RKO (cell line): ENCODE data around the gene ADAMTS2.
"Not testable (repeated sequence)": the region's sequence is repeated elsewhere in the genome, so short reads cannot be mapped to it uniquely, and the experiment has no call there.

ENCODE experiments used
- DNase-seq: peaks from one replicate; pipeline ENCODE4 v3.0.0-alpha.2; 2016; ENCODE audit warnings: low spot score

ADAMTS2 gene

DNA sequence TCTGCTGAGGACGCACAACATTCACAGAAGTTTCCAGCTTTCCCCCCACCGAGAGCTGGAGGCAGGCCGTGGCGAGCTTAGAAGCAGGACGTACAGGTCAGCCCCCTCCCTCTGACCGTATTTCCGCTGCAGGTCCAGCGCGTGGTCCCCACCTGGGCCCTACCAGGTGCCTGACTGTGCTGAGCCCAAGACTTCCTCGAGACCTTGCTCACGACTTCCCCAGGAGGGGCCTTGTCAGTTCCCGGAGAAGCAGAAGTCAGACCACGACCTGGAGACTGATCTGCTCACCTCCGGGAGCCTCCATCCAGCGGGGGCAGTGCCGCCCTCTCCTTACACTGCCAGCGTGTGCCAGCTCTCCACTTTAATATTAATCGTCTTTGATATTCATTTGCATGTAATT, 128.9 kb downstream of the ADAMTS2 start:
- DNase-seq, result not testable (repeated sequence)

DNA sequence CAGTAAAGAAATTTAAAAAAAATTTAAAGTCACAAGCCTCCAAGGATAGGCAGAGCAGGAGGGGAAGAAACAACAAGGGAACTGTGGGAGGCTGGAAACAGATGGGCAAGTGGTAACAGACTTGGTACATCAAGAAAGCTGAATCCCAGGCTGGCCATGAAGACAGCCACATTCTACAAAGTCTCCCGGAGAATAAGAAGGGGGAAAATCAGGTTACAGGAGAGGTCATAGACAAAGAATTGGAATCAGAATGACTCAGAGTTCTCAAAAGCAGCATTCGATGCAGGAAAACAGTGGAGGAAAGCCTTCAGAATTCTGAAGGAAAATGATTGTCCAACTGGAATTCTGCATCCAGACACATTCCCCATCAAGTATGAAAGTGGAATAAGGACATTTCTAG, 129.7 kb downstream of the ADAMTS2 start:
- no peak for DNase-seq

DNA sequence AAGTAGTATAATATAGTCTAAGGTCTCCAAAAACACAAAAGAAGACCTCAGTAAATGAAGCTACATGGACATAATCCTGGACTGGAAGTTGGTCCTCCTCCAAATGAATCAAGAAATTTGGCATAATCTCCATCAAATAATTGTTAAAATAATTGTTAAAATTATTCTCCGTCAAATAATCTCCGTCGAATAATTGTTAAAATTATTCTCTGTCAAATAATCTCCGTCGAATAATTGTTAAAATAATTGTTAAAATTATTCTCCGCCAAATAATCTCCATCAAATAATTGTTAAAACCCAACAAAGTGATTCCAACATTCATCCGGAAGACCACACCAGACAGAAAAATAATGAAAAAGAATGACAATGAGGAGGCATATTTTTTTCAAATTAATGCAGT, 130.6 kb downstream of the ADAMTS2 start:
- no peak for DNase-seq

GRCh38 chr5:179212870-179213269, 132.4 kb downstream of the ADAMTS2 start:
- DNase-seq, result no peak

DNA sequence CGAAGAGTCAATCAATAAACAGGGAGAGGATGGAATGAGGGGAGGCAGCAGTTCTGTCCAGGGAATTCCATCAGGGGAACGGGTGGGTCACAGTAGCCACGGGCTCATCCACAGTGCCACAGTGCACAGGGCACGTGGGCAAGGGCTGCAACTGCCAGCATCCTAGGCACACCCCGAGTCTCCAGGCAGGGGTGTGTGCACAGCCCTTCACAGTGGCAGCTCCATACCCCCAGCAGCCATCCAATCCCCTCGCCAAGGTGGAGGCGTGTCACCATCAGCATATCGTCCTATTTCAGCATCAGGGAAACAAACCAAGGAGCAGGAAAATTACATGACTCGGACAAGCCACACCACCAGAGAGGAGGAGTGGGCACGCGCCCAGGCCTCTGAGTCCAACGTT, 133.6 kb downstream of the ADAMTS2 start:
- DNase-seq, result no peak

- no peak for DNase-seq
These were observed 134.2 kb downstream of the ADAMTS2 start for GRCh38 chr5:179211068-179211467.

DNA sequence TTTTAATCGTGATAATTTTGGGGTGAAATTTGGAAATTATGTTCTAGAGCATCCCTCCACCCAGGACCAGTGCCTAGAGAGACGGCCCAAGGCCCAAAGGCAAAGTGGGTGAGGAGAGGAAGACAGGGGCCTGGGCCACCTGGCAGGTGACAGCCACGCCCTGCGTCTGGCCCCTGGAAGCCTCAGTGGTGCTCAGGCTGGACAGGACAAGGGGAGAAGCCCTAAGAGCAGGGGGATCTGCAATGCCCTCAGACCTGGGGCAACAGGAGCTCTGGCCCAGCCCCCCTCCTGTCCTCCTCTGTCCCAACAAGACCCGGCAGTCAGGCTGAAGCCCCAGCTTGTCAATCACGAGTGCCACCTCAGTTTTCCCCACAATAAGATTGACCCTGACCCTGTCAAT, 134.8 kb downstream of the ADAMTS2 start:
- DNase-seq, result no peak

DNA sequence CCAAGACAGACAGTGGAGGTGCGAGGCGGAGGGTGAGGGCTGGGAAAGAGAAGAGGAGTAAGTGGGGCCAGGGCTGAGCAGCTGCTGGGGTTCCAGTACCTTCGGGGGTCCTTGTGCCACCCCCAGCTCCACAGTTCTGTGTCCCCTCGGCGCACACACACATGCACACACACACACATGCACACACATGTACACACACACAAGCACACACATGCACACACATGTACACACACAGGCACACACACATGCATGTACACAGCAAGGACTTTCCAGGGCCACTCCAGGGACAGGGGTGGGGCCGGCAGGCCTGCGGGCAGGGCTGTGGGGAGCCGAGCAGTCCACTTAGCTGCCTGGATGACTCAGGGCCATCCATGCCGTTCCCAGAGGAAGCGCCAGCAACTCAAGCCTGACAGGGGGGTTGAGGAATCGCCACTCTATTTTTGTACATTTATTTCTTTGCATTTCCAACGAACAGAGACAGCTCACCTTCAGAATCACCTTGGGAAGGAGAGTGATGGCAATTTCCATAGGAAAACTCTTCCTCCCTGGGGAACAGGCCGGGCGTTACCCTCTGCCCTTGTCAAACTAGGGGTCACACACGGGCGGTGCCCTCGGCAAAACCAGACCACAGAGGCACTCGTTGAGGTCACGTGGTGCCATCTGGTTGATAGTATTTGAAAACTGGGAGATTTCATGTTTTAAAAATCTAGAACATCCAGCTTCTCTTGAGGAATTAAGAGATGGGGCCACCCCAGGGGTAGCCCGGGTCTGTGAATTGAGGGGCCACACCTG, 135.7 kb downstream of the ADAMTS2 start:
- DNase-seq, result peak; percentile 12

- DNase-seq, result no peak
These were observed 136.4 kb downstream of the ADAMTS2 start for GRCh38 chr5:179208706-179209358.

DNA sequence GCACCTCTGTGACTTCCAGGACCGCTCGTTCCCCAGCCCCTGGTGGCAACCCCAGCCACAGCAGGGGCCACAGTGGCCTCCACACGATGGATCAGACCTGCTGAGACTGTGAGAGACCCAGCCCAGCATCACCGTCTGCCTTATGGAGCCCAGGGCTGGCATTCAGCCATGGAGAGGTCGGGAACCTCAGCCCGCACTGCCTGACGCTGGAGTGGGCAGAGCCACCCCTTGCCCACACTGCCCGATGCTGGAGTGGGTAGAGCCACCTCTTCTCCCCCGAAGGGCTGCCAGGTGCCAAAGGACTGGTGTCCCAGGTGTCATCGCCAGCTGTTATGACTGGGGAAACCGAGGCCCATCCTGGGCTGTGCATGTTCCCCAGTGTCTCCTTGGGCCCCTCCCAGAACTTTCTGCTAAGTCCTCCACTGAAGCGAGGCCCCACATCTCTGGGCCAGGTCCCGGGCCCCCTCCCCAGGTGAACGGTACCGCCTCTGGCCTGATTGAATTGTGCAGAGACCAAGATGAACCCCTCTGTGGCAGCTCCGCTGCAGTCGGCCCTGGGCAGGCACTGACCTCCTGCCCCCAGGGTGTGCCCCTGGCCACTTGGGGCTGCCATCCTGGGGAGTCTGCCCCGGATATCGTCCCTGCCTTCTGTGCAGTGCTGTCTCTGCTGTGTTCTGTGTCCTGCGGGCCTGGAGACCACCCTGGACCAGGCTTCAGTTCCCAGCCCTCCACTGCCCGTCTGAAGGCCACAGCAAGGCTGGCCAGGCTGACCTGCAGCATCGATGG, 137.1 kb downstream of the ADAMTS2 start:
- DNase-seq, result no peak

GRCh38 chr5:179207470-179207869, 137.8 kb downstream of the ADAMTS2 start:
- no peak for DNase-seq

GRCh38 chr5:179206366-179206765, 138.9 kb downstream of the ADAMTS2 start:
- no peak for DNase-seq

DNA sequence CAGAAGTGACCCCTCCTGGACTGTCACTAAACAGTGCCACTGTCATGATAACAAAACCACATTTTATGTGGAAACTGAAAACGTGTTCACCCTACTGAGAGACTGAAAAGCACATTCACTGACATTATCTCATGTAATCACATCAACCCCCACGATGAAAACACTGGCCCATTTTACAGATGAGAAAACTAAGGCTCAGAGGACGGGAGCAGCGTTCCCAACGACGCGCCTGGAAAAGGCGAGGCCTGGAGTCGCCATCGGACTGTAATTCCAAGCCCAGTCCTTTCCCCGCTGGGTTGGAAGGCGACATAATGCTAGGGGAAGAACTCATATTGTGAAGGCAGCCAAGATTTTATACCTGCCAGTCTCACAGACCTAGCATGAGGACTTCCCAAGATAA, 140.0 kb downstream of the ADAMTS2 start:
- no peak for DNase-seq

DNA sequence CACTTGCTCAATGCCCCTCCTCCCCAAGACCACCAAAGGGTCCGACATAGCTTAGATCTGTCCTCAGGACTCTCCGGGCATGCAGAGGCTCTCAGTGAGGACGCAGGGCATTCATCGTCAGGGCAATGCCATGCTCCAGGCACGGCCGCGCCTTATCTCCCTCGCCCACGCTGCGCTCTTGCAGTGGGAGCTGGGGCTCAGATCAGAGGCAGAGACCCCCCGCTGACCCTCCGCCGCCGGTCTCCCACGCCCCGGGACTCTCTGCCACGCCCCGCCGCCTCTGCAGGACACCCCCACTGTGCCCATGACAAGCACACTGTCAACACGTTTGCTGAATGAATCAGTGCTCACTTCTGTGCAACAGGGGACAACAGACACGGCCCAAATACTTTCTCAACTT, 140.7 kb downstream of the ADAMTS2 start:
- DNase-seq, result no peak

DNA sequence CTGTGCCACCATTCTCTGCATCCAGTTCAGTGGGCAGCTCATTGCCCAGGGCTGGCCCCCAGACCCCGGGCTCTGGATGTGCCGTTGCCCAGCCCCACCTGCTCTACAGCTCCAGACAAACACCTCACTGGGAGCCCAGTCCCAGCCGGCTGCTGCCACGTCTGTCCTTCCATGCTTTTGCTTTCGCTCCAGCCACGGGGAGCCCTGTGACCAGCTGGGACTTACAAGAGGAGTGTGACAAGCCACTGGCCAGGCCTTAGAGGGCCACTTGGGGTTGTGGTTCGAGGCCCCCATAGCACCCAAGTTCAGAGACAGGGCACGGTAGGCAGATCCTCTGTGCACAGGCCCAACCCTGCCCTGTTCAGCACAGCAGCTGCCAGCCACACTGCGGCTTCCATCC, 142.0 kb downstream of the ADAMTS2 start:
- DNase-seq, result no peak

DNA sequence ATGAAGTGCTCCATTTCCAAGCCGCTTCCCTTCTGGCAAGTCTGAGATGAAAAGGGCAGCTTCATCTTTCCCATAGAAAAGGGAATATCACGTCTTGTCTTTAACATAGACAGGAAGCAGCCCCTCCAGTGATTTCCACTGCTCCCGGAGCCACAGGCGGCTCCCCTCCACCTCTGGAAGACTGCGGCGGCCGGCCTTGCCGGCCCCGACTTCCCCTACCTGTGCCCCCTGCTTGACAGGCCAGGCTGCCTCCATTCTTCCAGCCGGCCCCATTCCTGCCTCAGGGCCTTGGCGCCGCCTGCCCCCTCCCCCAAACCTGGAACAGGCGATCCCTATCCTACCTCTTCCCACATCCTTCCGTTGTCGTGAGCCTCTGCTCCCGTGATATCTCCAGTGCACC, 143.3 kb downstream of the ADAMTS2 start:
- DNase-seq, result no peak

DNA sequence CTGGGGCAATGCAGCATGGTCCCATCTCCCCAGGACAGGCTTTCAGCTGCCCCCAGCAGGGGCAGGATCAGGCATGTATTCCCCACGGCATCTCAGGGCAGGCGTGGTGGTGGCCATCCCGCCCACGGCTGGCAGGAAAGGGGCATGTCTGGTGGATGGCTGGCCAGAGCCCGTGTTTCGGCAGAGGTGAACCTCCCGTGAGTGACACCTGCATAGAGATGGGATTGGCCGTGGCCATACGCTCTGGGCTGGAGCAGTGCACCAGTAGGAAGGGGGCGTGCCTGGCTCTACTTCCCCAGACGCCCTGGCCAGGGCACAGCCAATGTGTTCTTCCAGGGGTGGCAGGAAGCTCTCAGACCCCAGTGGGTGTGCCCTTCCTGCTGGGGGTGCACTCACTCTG, 146.0 kb downstream of the ADAMTS2 start:
- DNase-seq, result no peak

GRCh38 chr5:179198825-179199224, 146.4 kb downstream of the ADAMTS2 start:
- no peak for DNase-seq

DNA sequence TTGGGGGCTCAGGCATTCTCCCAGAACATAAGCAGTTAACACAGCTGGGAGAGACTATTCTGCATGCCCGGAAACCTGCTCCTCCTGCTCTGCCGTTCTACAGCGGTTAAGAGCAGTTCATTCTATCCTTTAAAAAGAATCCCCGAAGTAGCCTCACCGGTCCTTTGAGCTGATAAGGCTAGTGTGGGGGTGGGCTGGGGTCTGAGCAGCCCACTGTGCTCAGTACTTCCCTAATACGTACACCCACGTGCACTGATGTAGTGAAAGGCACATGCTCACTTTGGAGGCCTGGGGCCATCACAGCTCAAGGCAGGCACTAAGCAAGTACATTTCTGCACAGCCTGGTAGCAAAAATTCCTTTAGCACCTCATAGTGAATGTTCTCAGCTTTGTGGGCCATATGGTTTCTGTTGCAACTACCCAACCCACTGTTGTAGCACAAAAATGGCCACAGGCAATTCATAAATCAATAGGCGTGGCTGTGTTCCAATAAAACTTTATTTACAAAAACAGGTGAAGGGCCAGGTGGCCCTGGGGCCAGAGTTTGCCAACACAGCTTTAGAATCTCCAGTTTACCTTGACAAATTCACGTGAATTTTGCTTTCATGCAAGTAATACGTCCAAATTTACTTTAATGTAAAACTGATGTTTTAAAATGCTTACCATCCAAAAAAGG, 148.7 kb downstream of the ADAMTS2 start:
- no peak for DNase-seq

GRCh38 chr5:179195561-179196404, 149.5 kb downstream of the ADAMTS2 start:
- DNase-seq, result no peak

- no peak for DNase-seq
These were observed 150.3 kb downstream of the ADAMTS2 start for GRCh38 chr5:179194941-179195381.
